Eye (tissue), 1 donor: Measurements from ENCODE around the gene GLUL.
"Not testable (repeated sequence)": the region's sequence is repeated elsewhere in the genome, so short reads cannot be mapped to it uniquely, and the experiment has no call there.

Experiments
- DNase-seq: peaks from one replicate; pipeline ENCODE4 v3.0.0-alpha.2; 2015

Gene GLUL

GRCh38 chr1:182392050-182393028 lies 749 bp upstream of the GLUL start:
- DNase-seq = no peak

GRCh38 chr1:182391028-182391361 lies 595 bp downstream of the GLUL start:
- no peak for DNase-seq

- DNase-seq = peak; percentile 36
Observed at GRCh38 chr1:182389619-182390047, 2.0 kb downstream of the GLUL start.

GRCh38 chr1:182388392-182389134 lies 3.0 kb downstream of the GLUL start:
- no peak for DNase-seq

GRCh38 chr1:182387566-182387965 lies 4.0 kb downstream of the GLUL start:
- DNase-seq = no peak

GRCh38 chr1:182386980-182387379 lies 4.6 kb downstream of the GLUL start:
- DNase-seq = no peak

GRCh38 chr1:182385885-182386853 lies 5.4 kb downstream of the GLUL start:
- DNase-seq = no peak

GRCh38 chr1:182384387-182384960 lies 7.1 kb downstream of the GLUL start:
- no peak for DNase-seq

GRCh38 chr1:182383934-182384333 lies 7.7 kb downstream of the GLUL start:
- no peak for DNase-seq

- no peak for DNase-seq
Observed at GRCh38 chr1:182383037-182383661, 8.4 kb downstream of the GLUL start.

- no peak for DNase-seq
Observed at GRCh38 chr1:182381962-182382819, 9.4 kb downstream of the GLUL start.

GRCh38 chr1:182380199-182380598 lies 11.4 kb downstream of the GLUL start:
- DNase-seq = no peak

GRCh38 chr1:182379781-182380180 lies 11.8 kb downstream of the GLUL start:
- DNase-seq = not testable (repeated sequence)

GRCh38 chr1:182376936-182377574 lies 14.5 kb downstream of the GLUL start:
- no peak for DNase-seq

GRCh38 chr1:182374101-182374834 lies 17.3 kb downstream of the GLUL start:
- DNase-seq = no peak

- no peak for DNase-seq
Observed at GRCh38 chr1:182370532-182370931, 21.1 kb downstream of the GLUL start.

- no peak for DNase-seq
Observed at GRCh38 chr1:182368903-182369302, 22.7 kb downstream of the GLUL start.

GRCh38 chr1:182368358-182368757 lies 23.2 kb downstream of the GLUL start:
- DNase-seq = no peak

GRCh38 chr1:182367926-182368325 lies 23.7 kb downstream of the GLUL start:
- peak; percentile 63 for DNase-seq

- DNase-seq = no peak
Observed at GRCh38 chr1:182366596-182366995, 25.0 kb downstream of the GLUL start.
